GM23338 (cell line): ENCODE results near the gene SLIRP. TPM values are rescaled to one million over a fixed set of nuclear protein-coding genes. Genes with fewer than 3 reads are reported as not detected.

Source experiments
- ATAC-seq: fragments of 200-7000 bp; cut with Tn5 transposase; 3 replicates; pipeline ENCODE4 v1.9.1; 2020
- DNase-seq: peaks from one replicate; pipeline ENCODE4 v3.0.0-alpha.2; 2015; ENCODE audit warnings: low spot score
- H2AFZ ChIP-seq: fragments of 200-600 bp; sonication (generic); 2 replicates; pipeline ENCODE4 v1.8.0; 2016; ENCODE audit warnings: antibody characterized with exemption, mild to moderate bottlenecking, moderate library complexity
- H3F3A ChIP-seq: fragments of 200-600 bp; sonication (generic); replicated peaks from 2 replicates; pipeline ENCODE4 v1.8.0; 2017; ENCODE audit warnings: antibody characterized with exemption, mixed run types, low read depth
- H3K27ac ChIP-seq: fragments of 200-600 bp; sonication (generic); 2 replicates; pipeline ENCODE4 v1.6.1; 2016; ENCODE audit warnings: low read depth
- H3K27me3 ChIP-seq: fragments of 200-600 bp; sonication (generic); 2 replicates; pipeline ENCODE4 v1.8.0; 2016; ENCODE audit warnings: mild to moderate bottlenecking, mixed run types, moderate library complexity; ENCODE audit not compliant: insufficient read depth
- H3K36me3 ChIP-seq: fragments of 200-600 bp; sonication (generic); 2 replicates; pipeline ENCODE4 v1.8.0; 2016; ENCODE audit warnings: mild to moderate bottlenecking; ENCODE audit not compliant: insufficient read depth
- H3K4me1 ChIP-seq: fragments of 200-600 bp; sonication (generic); 2 replicates; pipeline ENCODE4 v1.8.0; 2016; ENCODE audit warnings: mild to moderate bottlenecking, moderate library complexity; ENCODE audit not compliant: insufficient read depth
- H3K4me2 ChIP-seq: fragments of 200-600 bp; sonication (generic); 2 replicates; pipeline ENCODE4 v1.7.1; 2017; ENCODE audit warnings: mixed run types
- H3K4me3 ChIP-seq: fragments of 200-600 bp; sonication (generic); 2 replicates; pipeline ENCODE4 v1.6.1; 2016; ENCODE audit warnings: mixed run types
- H3K79me2 ChIP-seq: fragments of 200-600 bp; sonication (generic); replicated peaks from 2 replicates; pipeline ENCODE4 v1.8.0; 2017; ENCODE audit warnings: mild to moderate bottlenecking; ENCODE audit not compliant: insufficient read depth
- H3K9me2 ChIP-seq: fragments of 200-600 bp; sonication (generic); 2 replicates; pipeline ENCODE4 v1.8.0; 2017; ENCODE audit not compliant: insufficient read depth
- H4K20me1 ChIP-seq: fragments of 200-600 bp; sonication (generic); replicated peaks from 2 replicates; pipeline ENCODE4 v1.8.0; 2017; ENCODE audit warnings: mild to moderate bottlenecking; ENCODE audit not compliant: insufficient read depth
- H3K27ac Mint-ChIP-seq: 2 replicates; pipeline ENCODE4 v1.8.0; 2020; ENCODE audit warnings: inconsistent platforms, mild to moderate bottlenecking, moderate library complexity, mixed read lengths
- H3K27me3 Mint-ChIP-seq: 3 replicates; pipeline ENCODE4 v1.8.0; 2022; ENCODE audit warnings: low read depth, mild to moderate bottlenecking, moderate library complexity, mixed read lengths, inconsistent platforms; ENCODE audit not compliant: insufficient read depth, poor library complexity
- H3K36me3 Mint-ChIP-seq: 3 replicates; pipeline ENCODE4 v1.8.0; 2021; ENCODE audit warnings: low read depth, mild to moderate bottlenecking, inconsistent platforms, moderate library complexity, mixed read lengths
- H3K4me1 Mint-ChIP-seq: 3 replicates; pipeline ENCODE4 v1.8.0; 2020; ENCODE audit warnings: mild to moderate bottlenecking, inconsistent platforms, mixed read lengths
- H3K4me3 Mint-ChIP-seq: 3 replicates; pipeline ENCODE4 v1.8.0; 2021; ENCODE audit warnings: moderate library complexity, mild to moderate bottlenecking, inconsistent platforms, mixed read lengths
- H3K9me3 Mint-ChIP-seq: 3 replicates; pipeline ENCODE4 v1.8.0; 2020; ENCODE audit warnings: moderate library complexity, mild to moderate bottlenecking, inconsistent platforms, mixed read lengths
- CREB1 ChIP-seq: fragments of 250-450 bp; sonication (Bioruptor Pico); IDR thresholded peaks from 2 replicates; pipeline ENCODE4 v1.5.0; 2020; ENCODE audit warnings: low read depth, mild to moderate bottlenecking, moderate library complexity
- ETS1 ChIP-seq: IDR thresholded peaks from 2 replicates; pipeline ENCODE4 v1.6.1; 2016; ENCODE audit warnings: antibody characterized with exemption
- EZH2 ChIP-seq: fragments of 200-600 bp; sonication (generic); IDR thresholded peaks from one replicate; pipeline ENCODE4 v1.8.0; 2017; ENCODE audit warnings: antibody characterized with exemption, mild to moderate bottlenecking, low read depth; ENCODE audit not compliant: unreplicated experiment
- EZH2phosphoT487 ChIP-seq: fragments of 200-600 bp; sonication (generic); IDR thresholded peaks from one replicate; pipeline ENCODE4 v1.8.1; 2018; ENCODE audit warnings: antibody characterized with exemption; ENCODE audit not compliant: unreplicated experiment
- JUNB ChIP-seq: IDR thresholded peaks from one replicate; pipeline ENCODE4 v1.6.1; 2016; ENCODE audit warnings: antibody characterized with exemption; ENCODE audit not compliant: unreplicated experiment
- NANOG ChIP-seq: IDR thresholded peaks from 2 replicates; pipeline ENCODE4 v1.6.1; 2016; ENCODE audit warnings: antibody characterized with exemption, borderline replicate concordance
- POLR2AphosphoS5 ChIP-seq: IDR thresholded peaks from 2 replicates; pipeline ENCODE4 v1.6.1; 2016; ENCODE audit warnings: antibody characterized with exemption, low read depth
- STAT1 ChIP-seq: IDR thresholded peaks from one replicate; pipeline ENCODE4 v1.6.1; 2016; ENCODE audit warnings: antibody characterized with exemption; ENCODE audit not compliant: unreplicated experiment
- ZNF114 ChIP-seq: fragments of 250-450 bp; sonication (Bioruptor Pico); IDR thresholded peaks from 2 replicates; pipeline ENCODE4 v1.5.0; 2020; ENCODE audit warnings: mild to moderate bottlenecking, moderate library complexity
- ZNF331 ChIP-seq: fragments of 250-450 bp; sonication (Bioruptor Pico); IDR thresholded peaks from 2 replicates; pipeline ENCODE4 v1.5.0; 2020; ENCODE audit warnings: low read depth, mild to moderate bottlenecking, moderate library complexity
- polyA plus RNA-seq: library from polyadenylated mRNA; unstranded; fragments of >200 nt; fragmentation: Nextera tagmentation; extraction: Ambion mirVana; gene quantifications from 2 replicates; pipeline ENCODE4 v1.2.1, GENCODE V29; 2016
- total RNA-seq: library from RNA; depleted of rRNA; stranded (reverse); fragments of >200 nt; shearing (Covaris generic); gene quantifications from 2 replicates; pipeline ENCODE4 v1.2.3, GENCODE V29; 2014
- TF ChIP-seq, protein P1 (sequence below): fragments of 250-450 bp; sonication (Bioruptor Pico); IDR thresholded peaks from 2 replicates; pipeline ENCODE4 v1.5.0; 2020; ENCODE audit warnings: mild to moderate bottlenecking, moderate library complexity
- TF ChIP-seq, protein P2 (sequence below): IDR thresholded peaks from one replicate; pipeline ENCODE4 v1.6.1; 2018; ENCODE audit warnings: antibody characterized with exemption; ENCODE audit not compliant: unreplicated experiment
- TF ChIP-seq, protein P3 (sequence below), 2 experiments: fragments of 200-600 bp in 1 of 2; sonication (generic) in 1 of 2; conservative IDR thresholded peaks; 2 replicates each; pipeline versions ENCODE4 v1.5.1 to v1.6.1; 2016 to 2017; ENCODE audit warnings: antibody characterized with exemption in 2 of 2, low read depth in 2 of 2, mild to moderate bottlenecking in 2 of 2, moderate library complexity in 1 of 2

SLIRP gene
- total and polyA plus RNA-seq, 2 experiments from 2014 or later = 240 to 2,291 TPM

DNA sequence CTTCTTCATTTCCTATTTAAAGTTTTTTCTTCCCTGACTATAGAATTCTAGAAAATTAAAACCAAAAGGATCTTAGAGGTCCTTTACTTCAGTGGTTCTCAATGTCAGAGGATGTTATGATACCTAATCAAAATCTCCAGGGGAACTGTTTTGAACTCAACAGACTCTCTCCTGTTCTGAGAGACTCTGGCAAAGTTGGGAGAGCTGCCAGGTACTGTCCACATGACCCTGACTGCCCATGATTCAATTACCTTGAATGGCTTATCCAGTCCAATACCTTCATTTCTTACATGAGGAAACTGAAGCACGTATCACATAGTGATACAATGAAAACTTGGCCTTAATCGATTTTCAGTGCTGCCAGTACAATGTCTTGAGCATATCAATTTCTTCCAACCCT lies 16.6 kb upstream of the SLIRP start:
- Mint-ChIP-seq H3K27ac (no peak overlapping the region; the same call in 1 of the 2 replicates), H3K4me3 (no peak overlapping the region)
- TF ChIP-seq, protein P1, sequence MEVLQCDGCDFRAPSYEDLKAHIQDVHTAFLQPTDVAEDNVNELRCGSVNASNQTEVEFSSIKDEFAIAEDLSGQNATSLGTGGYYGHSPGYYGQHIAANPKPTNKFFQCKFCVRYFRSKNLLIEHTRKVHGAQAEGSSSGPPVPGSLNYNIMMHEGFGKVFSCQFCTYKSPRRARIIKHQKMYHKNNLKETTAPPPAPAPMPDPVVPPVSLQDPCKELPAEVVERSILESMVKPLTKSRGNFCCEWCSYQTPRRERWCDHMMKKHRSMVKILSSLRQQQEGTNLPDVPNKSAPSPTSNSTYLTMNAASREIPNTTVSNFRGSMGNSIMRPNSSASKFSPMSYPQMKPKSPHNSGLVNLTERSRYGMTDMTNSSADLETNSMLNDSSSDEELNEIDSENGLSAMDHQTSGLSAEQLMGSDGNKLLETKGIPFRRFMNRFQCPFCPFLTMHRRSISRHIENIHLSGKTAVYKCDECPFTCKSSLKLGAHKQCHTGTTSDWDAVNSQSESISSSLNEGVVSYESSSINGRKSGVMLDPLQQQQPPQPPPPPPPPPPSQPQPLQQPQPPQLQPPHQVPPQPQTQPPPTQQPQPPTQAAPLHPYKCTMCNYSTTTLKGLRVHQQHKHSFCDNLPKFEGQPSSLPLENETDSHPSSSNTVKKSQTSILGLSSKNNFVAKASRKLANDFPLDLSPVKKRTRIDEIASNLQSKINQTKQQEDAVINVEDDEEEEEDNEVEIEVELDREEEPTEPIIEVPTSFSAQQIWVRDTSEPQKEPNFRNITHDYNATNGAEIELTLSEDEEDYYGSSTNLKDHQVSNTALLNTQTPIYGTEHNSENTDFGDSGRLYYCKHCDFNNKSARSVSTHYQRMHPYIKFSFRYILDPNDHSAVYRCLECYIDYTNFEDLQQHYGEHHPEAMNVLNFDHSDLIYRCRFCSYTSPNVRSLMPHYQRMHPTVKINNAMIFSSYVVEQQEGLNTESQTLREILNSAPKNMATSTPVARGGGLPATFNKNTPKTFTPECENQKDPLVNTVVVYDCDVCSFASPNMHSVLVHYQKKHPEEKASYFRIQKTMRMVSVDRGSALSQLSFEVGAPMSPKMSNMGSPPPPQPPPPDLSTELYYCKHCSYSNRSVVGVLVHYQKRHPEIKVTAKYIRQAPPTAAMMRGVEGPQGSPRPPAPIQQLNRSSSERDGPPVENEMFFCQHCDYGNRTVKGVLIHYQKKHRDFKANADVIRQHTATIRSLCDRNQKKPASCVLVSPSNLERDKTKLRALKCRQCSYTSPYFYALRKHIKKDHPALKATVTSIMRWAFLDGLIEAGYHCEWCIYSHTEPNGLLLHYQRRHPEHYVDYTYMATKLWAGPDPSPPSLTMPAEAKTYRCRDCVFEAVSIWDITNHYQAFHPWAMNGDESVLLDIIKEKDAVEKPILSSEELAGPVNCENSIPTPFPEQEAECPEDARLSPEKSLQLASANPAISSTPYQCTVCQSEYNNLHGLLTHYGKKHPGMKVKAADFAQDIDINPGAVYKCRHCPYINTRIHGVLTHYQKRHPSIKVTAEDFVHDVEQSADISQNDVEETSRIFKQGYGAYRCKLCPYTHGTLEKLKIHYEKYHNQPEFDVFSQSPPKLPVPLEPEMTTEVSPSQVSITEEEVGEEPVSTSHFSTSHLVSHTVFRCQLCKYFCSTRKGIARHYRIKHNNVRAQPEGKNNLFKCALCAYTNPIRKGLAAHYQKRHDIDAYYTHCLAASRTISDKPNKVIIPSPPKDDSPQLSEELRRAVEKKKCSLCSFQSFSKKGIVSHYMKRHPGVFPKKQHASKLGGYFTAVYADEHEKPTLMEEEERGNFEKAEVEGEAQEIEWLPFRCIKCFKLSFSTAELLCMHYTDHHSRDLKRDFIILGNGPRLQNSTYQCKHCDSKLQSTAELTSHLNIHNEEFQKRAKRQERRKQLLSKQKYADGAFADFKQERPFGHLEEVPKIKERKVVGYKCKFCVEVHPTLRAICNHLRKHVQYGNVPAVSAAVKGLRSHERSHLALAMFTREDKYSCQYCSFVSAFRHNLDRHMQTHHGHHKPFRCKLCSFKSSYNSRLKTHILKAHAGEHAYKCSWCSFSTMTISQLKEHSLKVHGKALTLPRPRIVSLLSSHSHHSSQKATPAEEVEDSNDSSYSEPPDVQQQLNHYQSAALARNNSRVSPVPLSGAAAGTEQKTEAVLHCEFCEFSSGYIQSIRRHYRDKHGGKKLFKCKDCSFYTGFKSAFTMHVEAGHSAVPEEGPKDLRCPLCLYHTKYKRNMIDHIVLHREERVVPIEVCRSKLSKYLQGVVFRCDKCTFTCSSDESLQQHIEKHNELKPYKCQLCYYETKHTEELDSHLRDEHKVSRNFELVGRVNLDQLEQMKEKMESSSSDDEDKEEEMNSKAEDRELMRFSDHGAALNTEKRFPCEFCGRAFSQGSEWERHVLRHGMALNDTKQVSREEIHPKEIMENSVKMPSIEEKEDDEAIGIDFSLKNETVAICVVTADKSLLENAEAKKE = no peak
- no peak for TF ChIP-seq ZNF114 (CRISPR knock-in tag)
- TF ChIP-seq, protein P2, sequence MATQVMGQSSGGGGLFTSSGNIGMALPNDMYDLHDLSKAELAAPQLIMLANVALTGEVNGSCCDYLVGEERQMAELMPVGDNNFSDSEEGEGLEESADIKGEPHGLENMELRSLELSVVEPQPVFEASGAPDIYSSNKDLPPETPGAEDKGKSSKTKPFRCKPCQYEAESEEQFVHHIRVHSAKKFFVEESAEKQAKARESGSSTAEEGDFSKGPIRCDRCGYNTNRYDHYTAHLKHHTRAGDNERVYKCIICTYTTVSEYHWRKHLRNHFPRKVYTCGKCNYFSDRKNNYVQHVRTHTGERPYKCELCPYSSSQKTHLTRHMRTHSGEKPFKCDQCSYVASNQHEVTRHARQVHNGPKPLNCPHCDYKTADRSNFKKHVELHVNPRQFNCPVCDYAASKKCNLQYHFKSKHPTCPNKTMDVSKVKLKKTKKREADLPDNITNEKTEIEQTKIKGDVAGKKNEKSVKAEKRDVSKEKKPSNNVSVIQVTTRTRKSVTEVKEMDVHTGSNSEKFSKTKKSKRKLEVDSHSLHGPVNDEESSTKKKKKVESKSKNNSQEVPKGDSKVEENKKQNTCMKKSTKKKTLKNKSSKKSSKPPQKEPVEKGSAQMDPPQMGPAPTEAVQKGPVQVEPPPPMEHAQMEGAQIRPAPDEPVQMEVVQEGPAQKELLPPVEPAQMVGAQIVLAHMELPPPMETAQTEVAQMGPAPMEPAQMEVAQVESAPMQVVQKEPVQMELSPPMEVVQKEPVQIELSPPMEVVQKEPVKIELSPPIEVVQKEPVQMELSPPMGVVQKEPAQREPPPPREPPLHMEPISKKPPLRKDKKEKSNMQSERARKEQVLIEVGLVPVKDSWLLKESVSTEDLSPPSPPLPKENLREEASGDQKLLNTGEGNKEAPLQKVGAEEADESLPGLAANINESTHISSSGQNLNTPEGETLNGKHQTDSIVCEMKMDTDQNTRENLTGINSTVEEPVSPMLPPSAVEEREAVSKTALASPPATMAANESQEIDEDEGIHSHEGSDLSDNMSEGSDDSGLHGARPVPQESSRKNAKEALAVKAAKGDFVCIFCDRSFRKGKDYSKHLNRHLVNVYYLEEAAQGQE = no peak
- no peak for TF ChIP-seq JUNB
- no peak for TF ChIP-seq EZH2phosphoT487
- TF ChIP-seq ETS1 = no peak
- TF ChIP-seq STAT1 = no peak
- TF ChIP-seq, protein P3, sequence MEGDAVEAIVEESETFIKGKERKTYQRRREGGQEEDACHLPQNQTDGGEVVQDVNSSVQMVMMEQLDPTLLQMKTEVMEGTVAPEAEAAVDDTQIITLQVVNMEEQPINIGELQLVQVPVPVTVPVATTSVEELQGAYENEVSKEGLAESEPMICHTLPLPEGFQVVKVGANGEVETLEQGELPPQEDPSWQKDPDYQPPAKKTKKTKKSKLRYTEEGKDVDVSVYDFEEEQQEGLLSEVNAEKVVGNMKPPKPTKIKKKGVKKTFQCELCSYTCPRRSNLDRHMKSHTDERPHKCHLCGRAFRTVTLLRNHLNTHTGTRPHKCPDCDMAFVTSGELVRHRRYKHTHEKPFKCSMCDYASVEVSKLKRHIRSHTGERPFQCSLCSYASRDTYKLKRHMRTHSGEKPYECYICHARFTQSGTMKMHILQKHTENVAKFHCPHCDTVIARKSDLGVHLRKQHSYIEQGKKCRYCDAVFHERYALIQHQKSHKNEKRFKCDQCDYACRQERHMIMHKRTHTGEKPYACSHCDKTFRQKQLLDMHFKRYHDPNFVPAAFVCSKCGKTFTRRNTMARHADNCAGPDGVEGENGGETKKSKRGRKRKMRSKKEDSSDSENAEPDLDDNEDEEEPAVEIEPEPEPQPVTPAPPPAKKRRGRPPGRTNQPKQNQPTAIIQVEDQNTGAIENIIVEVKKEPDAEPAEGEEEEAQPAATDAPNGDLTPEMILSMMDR (conservative IDR thresholded peaks at IDR 0.05; ENCODE audit: low read depth in 2 of 2) = no peak
- no peak for TF ChIP-seq EZH2
- no peak for TF ChIP-seq ZNF331 (CRISPR knock-in tag)
- no peak for TF ChIP-seq NANOG
- TF ChIP-seq CREB1 (CRISPR knock-in tag) = no peak
- no peak for TF ChIP-seq POLR2AphosphoS5

More for the DNA sequence above, 16.6 kb upstream of the SLIRP start:
- Mint-ChIP-seq H3K9me3 (no peaks in the 10 kb centered on the region), H3K36me3 (peaks cover 21% of the 10 kb centered on the region), H3K27me3 (peaks cover 3% of the 10 kb centered on the region), H3K4me1 (peaks cover 15% of the 10 kb centered on the region)
- H3K79me2 ChIP-seq = no peaks in the 10 kb centered on the region
- no peaks in the 10 kb centered on the region for H3K27me3 ChIP-seq
- H3K4me1 ChIP-seq = peaks cover 20% of the 10 kb centered on the region
- no peaks in the 10 kb centered on the region for H3K9me2 ChIP-seq
- no peaks in the 10 kb centered on the region for H3F3A ChIP-seq
- H3K4me3 ChIP-seq = no peak overlapping the region
- H2AFZ ChIP-seq = no peak overlapping the region
- ATAC-seq (no peak), DNase-seq (no peak)
- no peak overlapping the region for H3K27ac ChIP-seq
- H3K4me2 ChIP-seq = no peak overlapping the region
- H4K20me1 ChIP-seq = 0 out of 2 replicates have a peak, but pooled peaks cover 2% of the 10 kb centered on the region
- no peaks in the 10 kb centered on the region for H3K36me3 ChIP-seq
